OCI-LY3 (cell line): Measurements from ENCODE around the gene PTGR3.

Experiments
- H2AFZ ChIP-seq: fragments of 200-600, 300-600 bp; shearing (Covaris generic); 2 replicates; pipeline ENCODE4 v1.6.0; 2014; ENCODE audit warnings: antibody characterized with exemption, low read depth, low read length
- H3K27ac ChIP-seq: fragments of 200-600, 300-600 bp; sonication (generic); 2 replicates; pipeline ENCODE4 v1.5.1; 2014; ENCODE audit warnings: mild to moderate bottlenecking, low read length, moderate library complexity, mixed read lengths
- H3K27me3 ChIP-seq: fragments of 200-600, 300-600 bp; sonication (generic); 2 replicates; pipeline ENCODE4 v1.6.1; 2014; ENCODE audit warnings: low read depth, low read length, mixed read lengths
- H3K36me3 ChIP-seq: fragments of 200-600, 300-600 bp; sonication (generic); replicated peaks from 2 replicates; pipeline ENCODE3; 2014; ENCODE audit warnings: low read depth, low read length, mixed read lengths
- H3K4me1 ChIP-seq: fragments of 300-600, 200-600 bp; sonication (generic); 2 replicates; pipeline ENCODE4 v1.6.1; 2014; ENCODE audit warnings: low read length, mixed read lengths
- H3K4me2 ChIP-seq: fragments of 200-600, 300-600 bp; sonication (generic); 2 replicates; pipeline ENCODE4 v1.6.1; 2014; ENCODE audit warnings: low read length, mixed read lengths
- H3K4me3 ChIP-seq: fragments of 300-600, 200-600 bp; sonication (generic); 2 replicates; pipeline ENCODE4 v1.5.1; 2014; ENCODE audit warnings: antibody characterized with exemption, mild to moderate bottlenecking, low read length, moderate library complexity
- H3K79me2 ChIP-seq: fragments of 300-600, 200-600 bp; shearing (Covaris generic); 2 replicates; pipeline ENCODE4 v1.6.1; 2014; ENCODE audit warnings: mild to moderate bottlenecking, low read length, mixed read lengths
- H3K9ac ChIP-seq: fragments of 300-600, 200-600 bp; shearing (Covaris generic); 2 replicates; pipeline ENCODE4 v1.6.0; 2014; ENCODE audit warnings: mild to moderate bottlenecking, low read length, moderate library complexity
- H3K9me3 ChIP-seq: fragments of 200-600, 300-600 bp; shearing (Covaris generic); 2 replicates; pipeline ENCODE4 v1.6.1; 2014; ENCODE audit warnings: low read length, mixed read lengths; ENCODE audit not compliant: insufficient read depth
- H4K20me1 ChIP-seq: fragments of 200-600, 300-600 bp; sonication (generic); 2 replicates; pipeline ENCODE4 v1.6.1; 2016; ENCODE audit warnings: low read length, mixed read lengths; ENCODE audit not compliant: insufficient read depth
- EZH2phosphoT487 ChIP-seq: fragments of 200-600 bp; shearing (Covaris generic); IDR thresholded peaks from 2 replicates; pipeline ENCODE4 v1.6.1; 2018; ENCODE audit warnings: antibody characterized with exemption, mixed run types, low read depth
- TF ChIP-seq, protein P1 (sequence below): fragments of 200-600, 300-600 bp; sonication (generic); IDR thresholded peaks from 2 replicates; pipeline ENCODE4 v1.5.1; 2014; ENCODE audit warnings: antibody characterized with exemption, low read length, low read depth

The PTGR3 gene

DNA sequence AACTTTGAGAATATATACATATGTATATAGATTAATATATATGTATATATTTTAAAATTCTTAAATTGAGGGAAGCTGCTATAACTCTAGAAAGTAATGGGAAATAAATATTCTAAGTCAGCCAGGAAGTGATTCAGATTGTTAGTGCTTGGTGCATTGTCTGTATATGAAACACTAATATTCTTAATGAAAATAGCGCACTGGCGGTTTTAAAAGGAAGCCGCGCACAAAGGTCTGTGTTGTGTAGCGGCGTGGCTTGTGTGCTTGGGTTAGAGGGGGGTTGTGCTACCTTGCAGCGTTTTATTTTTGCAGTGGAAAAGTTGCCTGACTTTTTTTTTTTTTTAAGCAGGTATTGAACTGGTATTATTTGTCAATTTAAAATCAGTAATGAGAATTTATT is 13.0 kb upstream of the PTGR3 start:
- TF ChIP-seq EZH2phosphoT487: no peak
- TF ChIP-seq, protein P1, sequence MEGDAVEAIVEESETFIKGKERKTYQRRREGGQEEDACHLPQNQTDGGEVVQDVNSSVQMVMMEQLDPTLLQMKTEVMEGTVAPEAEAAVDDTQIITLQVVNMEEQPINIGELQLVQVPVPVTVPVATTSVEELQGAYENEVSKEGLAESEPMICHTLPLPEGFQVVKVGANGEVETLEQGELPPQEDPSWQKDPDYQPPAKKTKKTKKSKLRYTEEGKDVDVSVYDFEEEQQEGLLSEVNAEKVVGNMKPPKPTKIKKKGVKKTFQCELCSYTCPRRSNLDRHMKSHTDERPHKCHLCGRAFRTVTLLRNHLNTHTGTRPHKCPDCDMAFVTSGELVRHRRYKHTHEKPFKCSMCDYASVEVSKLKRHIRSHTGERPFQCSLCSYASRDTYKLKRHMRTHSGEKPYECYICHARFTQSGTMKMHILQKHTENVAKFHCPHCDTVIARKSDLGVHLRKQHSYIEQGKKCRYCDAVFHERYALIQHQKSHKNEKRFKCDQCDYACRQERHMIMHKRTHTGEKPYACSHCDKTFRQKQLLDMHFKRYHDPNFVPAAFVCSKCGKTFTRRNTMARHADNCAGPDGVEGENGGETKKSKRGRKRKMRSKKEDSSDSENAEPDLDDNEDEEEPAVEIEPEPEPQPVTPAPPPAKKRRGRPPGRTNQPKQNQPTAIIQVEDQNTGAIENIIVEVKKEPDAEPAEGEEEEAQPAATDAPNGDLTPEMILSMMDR: no peak
- peaks cover 8% of the 10 kb centered on the region for H3K4me1 ChIP-seq
- H3K36me3 ChIP-seq: peaks cover 20% of the 10 kb centered on the region
- H3K27me3 ChIP-seq: no peaks in the 10 kb centered on the region
- H2AFZ ChIP-seq: no peak overlapping the region
- peaks cover 99% of the 10 kb centered on the region for H3K79me2 ChIP-seq
- no peak overlapping the region for H3K4me3 ChIP-seq
- no peak overlapping the region for H3K9ac ChIP-seq
- H3K4me2 ChIP-seq: no peak overlapping the region
- no peak overlapping the region for H3K27ac ChIP-seq
- peaks cover 98% of the 10 kb centered on the region for H4K20me1 ChIP-seq
- no peaks in the 10 kb centered on the region for H3K9me3 ChIP-seq

DNA sequence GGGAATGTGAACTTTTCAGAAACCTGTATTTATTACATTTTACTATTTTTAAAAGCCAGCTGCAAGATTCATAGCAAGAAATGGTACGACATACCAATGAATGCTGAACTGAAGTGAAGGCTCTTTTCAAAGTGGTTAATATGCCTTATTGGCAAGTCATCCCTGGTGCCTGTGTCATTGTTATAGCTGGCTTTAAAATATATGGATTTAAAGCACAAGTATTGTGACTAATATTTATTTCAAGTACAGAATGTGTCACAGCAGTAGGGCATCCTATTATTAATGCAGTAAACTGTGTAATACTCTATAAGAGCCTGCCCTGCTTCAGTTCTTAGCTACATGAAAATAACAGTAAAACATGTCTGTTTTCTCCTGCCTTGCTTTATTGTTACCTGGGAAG is 12.5 kb upstream of the PTGR3 start:
- Histone ChIP-seq H3K4me1 (peaks cover 13% of the 10 kb centered on the region), H3K9me3 (no peaks in the 10 kb centered on the region), H2AFZ (no peak overlapping the region), H3K9ac (no peak overlapping the region), H3K4me2 (no peak overlapping the region), H3K36me3 (peaks cover 22% of the 10 kb centered on the region), H3K27me3 (no peaks in the 10 kb centered on the region), H4K20me1 (peaks cover 98% of the 10 kb centered on the region), H3K27ac (no peak overlapping the region), H3K79me2 (peaks cover 99% of the 10 kb centered on the region), H3K4me3 (no peak overlapping the region)
- TF ChIP-seq EZH2phosphoT487: no peak
- TF ChIP-seq, protein P1: no peak

DNA sequence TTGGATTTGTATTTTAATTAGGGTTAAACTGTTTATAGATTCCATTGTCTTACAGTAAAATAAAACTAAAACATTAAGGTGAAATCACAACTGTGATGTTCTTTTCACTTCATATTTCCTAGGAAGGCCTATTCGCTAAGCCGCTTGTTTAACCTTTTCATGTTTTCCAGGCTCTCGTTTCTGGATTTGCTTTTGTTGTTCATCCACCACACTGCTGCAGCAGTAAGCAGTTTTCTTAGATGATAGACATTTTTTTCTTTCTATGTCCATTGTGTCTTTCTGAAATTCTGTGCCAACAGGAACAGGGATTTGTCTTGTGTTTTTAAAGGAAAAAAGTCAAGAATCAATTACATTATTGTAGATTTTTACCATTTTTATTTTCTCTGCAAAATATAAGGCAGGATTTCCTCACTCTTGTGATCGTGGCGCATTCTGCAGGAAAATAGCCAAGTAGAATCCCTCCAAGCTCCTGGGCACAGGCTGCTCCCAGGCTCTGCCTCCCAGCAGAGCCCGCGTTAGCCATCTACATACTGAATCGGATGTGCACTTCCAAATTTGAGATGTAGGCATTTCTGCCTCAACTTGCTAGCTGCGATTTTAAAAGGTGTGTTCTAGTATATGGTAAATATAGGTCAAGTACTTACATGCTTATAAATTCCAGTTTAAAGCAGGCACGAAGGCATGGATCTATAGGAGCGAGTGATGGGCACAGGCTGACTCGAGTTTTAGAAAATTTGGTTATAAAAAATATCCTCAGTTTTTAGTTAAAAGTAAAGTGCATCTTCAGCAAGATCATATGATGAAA is 11.8 kb upstream of the PTGR3 start:
- peaks cover 99% of the 10 kb centered on the region for H3K79me2 ChIP-seq
- no peaks in the 10 kb centered on the region for H3K9me3 ChIP-seq
- no peak overlapping the region for H3K4me2 ChIP-seq
- H3K4me1 ChIP-seq: peaks cover 20% of the 10 kb centered on the region
- no peak overlapping the region for H3K27ac ChIP-seq
- TF ChIP-seq, protein P1: no peak
- TF ChIP-seq EZH2phosphoT487: no peak
- peaks cover 18% of the 10 kb centered on the region for H3K36me3 ChIP-seq
- no peak overlapping the region for H3K4me3 ChIP-seq
- peaks cover 97% of the 10 kb centered on the region for H4K20me1 ChIP-seq
- no peaks in the 10 kb centered on the region for H3K27me3 ChIP-seq
- H3K9ac ChIP-seq: no peak overlapping the region
- no peak overlapping the region for H2AFZ ChIP-seq

DNA sequence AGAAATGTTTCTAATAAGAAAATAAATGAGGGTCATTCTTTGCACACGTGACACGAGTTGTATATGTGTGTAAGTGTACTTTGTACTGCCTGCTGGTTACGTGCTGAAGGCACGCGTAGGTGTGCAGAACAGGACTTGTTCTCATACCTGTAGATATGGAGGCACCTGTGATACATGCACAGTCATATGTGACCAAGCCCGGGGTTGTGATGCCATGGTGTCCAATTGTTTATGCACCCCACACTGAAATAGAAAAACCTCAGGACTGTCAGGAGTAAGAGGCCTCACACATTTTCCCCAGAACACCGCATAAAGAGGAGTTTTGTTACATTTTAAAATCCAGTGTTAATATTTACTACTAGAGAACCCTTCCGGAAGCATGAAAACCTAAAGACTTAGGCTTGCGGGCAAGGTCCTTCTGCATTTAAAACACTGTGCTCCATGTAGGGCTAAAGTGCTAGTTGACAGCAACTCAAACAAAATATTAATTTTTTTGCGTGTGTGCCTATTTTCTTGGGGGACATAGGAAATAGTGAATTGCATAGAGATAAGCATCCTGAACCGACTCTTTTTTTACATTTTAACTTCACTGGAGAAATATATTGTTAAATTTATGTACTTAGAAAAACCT is 10.9 kb upstream of the PTGR3 start:
- TF ChIP-seq, protein P1: no peak
- TF ChIP-seq EZH2phosphoT487: no peak
- Histone ChIP-seq H2AFZ (no peak overlapping the region), H3K27ac (no peak overlapping the region), H3K27me3 (no peaks in the 10 kb centered on the region), H4K20me1 (peaks cover 97% of the 10 kb centered on the region), H3K36me3 (peaks cover 18% of the 10 kb centered on the region), H3K79me2 (peaks cover 99% of the 10 kb centered on the region), H3K9me3 (no peaks in the 10 kb centered on the region), H3K9ac (no peak overlapping the region), H3K4me2 (no peak overlapping the region), H3K4me3 (no peak overlapping the region), H3K4me1 (peaks cover 28% of the 10 kb centered on the region)
